Osteocyte (in vitro differentiated cells): ENCODE measurements around the gene CYP1A1. TPM values are rescaled to one million over a fixed set of nuclear protein-coding genes. Genes with fewer than 3 reads are reported as not detected.
"Not testable (repeated sequence)": the region's sequence is repeated elsewhere in the genome, so short reads cannot be mapped to it uniquely, and the experiment has no call there.

Source experiments
- DNase-seq: peaks from one replicate; pipeline ENCODE4 v3.0.0; 2021; ENCODE audit warnings: mixed read lengths; ENCODE audit not compliant: unreplicated experiment; ENCODE audit errors: extremely low spot score
- H3K27ac Mint-ChIP-seq: one replicate; pipeline ENCODE4 v1.8.0; 2021; ENCODE audit warnings: mild to moderate bottlenecking, mixed read lengths; ENCODE audit not compliant: unreplicated experiment
- H3K27me3 Mint-ChIP-seq: one replicate; pipeline ENCODE4 v1.8.0; 2021; ENCODE audit warnings: mixed read lengths; ENCODE audit not compliant: unreplicated experiment
- H3K36me3 Mint-ChIP-seq: one replicate; pipeline ENCODE4 v1.8.0; 2021; ENCODE audit warnings: mixed read lengths; ENCODE audit not compliant: unreplicated experiment
- H3K4me1 Mint-ChIP-seq: one replicate; pipeline ENCODE4 v1.8.0; 2021; ENCODE audit warnings: mixed read lengths; ENCODE audit not compliant: unreplicated experiment
- H3K4me3 Mint-ChIP-seq: one replicate; pipeline ENCODE4 v1.8.0; 2021; ENCODE audit warnings: mild to moderate bottlenecking, moderate library complexity, mixed read lengths; ENCODE audit not compliant: unreplicated experiment
- H3K9me3 Mint-ChIP-seq: one replicate; pipeline ENCODE4 v1.8.0; 2021; ENCODE audit warnings: mixed read lengths; ENCODE audit not compliant: unreplicated experiment
- total RNA-seq: library from RNA; stranded (reverse); gene quantifications from 2 replicates; pipeline ENCODE4 v1.2.1, GENCODE V29; 2021
- TF ChIP-seq, protein P1 (sequence below): fragments of 200-600 bp; sonication (generic); IDR thresholded peaks from 2 replicates; pipeline ENCODE4 v1.5.0; 2021; ENCODE audit warnings: antibody characterized with exemption, mild to moderate bottlenecking, moderate library complexity

The CYP1A1 gene
- total RNA-seq, 1 donor from 2014 or later, result 0.24 TPM

DNA sequence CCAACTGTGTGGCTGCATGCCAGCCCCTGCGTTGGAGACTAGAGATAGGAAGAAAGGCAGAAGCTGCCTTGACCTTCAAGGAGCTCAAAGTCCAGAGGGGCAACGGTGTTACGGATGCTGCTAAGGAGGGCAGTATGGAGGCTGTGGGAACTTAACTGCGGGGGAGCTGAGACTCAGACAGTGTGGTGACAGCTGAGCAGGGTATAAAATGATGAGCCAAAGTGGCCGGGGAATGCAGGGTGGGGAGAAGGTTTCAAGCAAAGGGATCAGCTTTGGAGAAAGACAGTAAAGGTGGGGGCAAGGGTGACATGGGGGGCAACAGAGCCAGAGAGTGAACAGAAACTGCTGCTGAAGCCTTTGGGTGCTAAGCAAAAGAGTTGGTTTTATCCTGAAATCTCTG lies 17.1 kb upstream of the CYP1A1 start:
- peaks cover 4% of the 10 kb centered on the region for H3K9me3 Mint-ChIP-seq
- H3K4me1 Mint-ChIP-seq, result no peaks in the 10 kb centered on the region
- DNase-seq, result no peak
- H3K4me3 Mint-ChIP-seq, result no peak overlapping the region
- H3K36me3 Mint-ChIP-seq, result no peaks in the 10 kb centered on the region
- TF ChIP-seq, protein P1, sequence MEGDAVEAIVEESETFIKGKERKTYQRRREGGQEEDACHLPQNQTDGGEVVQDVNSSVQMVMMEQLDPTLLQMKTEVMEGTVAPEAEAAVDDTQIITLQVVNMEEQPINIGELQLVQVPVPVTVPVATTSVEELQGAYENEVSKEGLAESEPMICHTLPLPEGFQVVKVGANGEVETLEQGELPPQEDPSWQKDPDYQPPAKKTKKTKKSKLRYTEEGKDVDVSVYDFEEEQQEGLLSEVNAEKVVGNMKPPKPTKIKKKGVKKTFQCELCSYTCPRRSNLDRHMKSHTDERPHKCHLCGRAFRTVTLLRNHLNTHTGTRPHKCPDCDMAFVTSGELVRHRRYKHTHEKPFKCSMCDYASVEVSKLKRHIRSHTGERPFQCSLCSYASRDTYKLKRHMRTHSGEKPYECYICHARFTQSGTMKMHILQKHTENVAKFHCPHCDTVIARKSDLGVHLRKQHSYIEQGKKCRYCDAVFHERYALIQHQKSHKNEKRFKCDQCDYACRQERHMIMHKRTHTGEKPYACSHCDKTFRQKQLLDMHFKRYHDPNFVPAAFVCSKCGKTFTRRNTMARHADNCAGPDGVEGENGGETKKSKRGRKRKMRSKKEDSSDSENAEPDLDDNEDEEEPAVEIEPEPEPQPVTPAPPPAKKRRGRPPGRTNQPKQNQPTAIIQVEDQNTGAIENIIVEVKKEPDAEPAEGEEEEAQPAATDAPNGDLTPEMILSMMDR, result no peak
- no peak overlapping the region for H3K27ac Mint-ChIP-seq
- peaks cover 13% of the 10 kb centered on the region for H3K27me3 Mint-ChIP-seq

DNA sequence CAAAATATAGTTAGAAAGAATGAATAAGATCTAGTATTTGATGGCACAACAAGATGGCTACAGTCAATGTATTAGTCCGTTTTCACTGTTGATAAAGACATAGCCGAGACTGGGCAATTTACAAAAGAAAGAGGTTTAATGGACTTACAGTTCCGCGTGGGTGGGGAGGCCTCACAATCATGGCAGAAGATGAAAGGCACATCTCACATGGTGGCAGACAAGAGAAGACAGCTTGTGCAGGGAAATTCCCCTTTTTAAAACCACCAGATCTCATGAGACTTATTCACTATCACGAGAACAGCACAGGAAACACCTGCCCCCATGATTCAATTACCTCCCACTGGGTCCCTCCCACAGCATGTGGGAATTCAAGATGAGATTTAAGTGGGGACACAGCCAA lies 12.9 kb upstream of the CYP1A1 start:
- not testable (repeated sequence) for H3K27ac Mint-ChIP-seq, H3K9me3 Mint-ChIP-seq, H3K4me3 Mint-ChIP-seq, DNase-seq, H3K4me1 Mint-ChIP-seq, H3K36me3 Mint-ChIP-seq
- peaks cover 47% of the 10 kb centered on the region for H3K27me3 Mint-ChIP-seq

DNA sequence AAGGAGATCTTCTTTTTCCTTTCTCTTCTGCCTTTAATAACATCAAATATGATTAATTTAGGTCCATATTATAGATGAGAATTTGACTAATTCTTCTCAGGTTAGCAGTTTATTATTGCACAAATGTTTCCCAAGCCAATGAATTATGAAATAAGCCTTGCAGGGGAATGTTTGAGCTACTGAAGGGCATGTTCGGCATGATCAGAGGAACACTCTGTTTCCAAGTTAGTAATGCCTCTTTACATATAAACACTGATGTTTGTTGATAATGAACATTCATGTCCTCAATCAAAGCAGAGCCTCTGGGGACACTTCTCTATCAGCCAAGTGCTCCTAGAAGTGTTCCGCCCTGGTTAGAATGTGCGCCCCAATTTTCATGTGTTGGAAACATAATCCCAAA lies 10.0 kb upstream of the CYP1A1 start:
- Mint-ChIP-seq H3K4me3 (no peak overlapping the region), H3K9me3 (no peaks in the 10 kb centered on the region), H3K27me3 (peaks cover 42% of the 10 kb centered on the region)

DNA sequence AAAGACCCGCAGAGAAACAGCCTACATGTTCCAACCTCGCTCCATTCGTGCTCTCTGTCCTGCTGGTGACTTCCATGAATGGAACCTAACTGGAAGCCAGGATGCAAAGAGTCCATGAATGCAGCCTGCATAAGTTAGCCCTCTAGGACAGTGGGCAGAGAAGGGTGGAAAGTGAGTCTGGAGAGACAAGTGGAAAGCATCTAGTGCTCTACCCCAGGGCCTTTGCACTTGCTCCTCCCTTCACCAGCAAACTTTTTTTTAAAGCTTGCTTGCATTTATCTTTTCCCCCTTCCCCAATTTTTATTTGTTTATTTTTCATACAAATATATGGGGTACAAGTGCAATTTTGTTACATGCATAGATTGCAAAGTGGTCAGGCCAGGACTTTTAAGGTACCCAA lies 7.9 kb upstream of the CYP1A1 start:
- Mint-ChIP-seq H3K36me3 (no peaks in the 10 kb centered on the region), H3K27me3 (peaks cover 42% of the 10 kb centered on the region), H3K9me3 (no peaks in the 10 kb centered on the region), H3K4me1 (no peaks in the 10 kb centered on the region), H3K4me3 (no peak overlapping the region), H3K27ac (no peak overlapping the region)
- DNase-seq, result no peak
- TF ChIP-seq, protein P1, result no peak

More for the DNA sequence above, 10.0 kb upstream of the CYP1A1 start:
- DNase-seq, result no peak
- Mint-ChIP-seq H3K27ac (no peak overlapping the region), H3K36me3 (no peaks in the 10 kb centered on the region), H3K4me1 (no peaks in the 10 kb centered on the region)
- TF ChIP-seq, protein P1, result no peak

DNA sequence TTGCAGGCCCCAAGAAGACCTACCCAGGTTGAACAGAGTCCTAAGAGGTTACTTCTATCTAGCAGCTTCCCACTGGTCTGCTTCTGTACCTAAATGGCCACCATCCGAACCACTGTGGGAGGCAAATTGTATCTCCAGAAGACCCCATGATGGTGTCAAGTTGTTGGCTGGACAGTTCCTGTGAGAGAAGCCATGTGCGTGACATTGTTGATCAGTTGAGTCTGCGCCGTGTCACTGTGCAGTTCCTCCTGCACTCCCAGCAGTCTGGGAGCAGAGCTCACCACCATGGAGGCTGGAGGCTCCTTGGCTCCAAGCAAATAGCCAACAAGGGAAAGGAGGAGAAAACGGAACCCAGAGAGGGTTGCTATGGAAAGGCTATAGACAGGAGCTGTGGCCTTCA lies 7.5 kb upstream of the CYP1A1 start:
- H3K27me3 Mint-ChIP-seq, result peaks cover 42% of the 10 kb centered on the region
- TF ChIP-seq, protein P1, result no peak
- H3K9me3 Mint-ChIP-seq, result no peaks in the 10 kb centered on the region
- H3K4me1 Mint-ChIP-seq, result peaks cover 2% of the 10 kb centered on the region
- DNase-seq, result no peak
- no peaks in the 10 kb centered on the region for H3K36me3 Mint-ChIP-seq
- no peak overlapping the region for H3K4me3 Mint-ChIP-seq
- no peak overlapping the region for H3K27ac Mint-ChIP-seq
